Calu3 (cell line): ENCODE measurements around the gene LUZP2. TPM values are rescaled to one million over a fixed set of nuclear protein-coding genes. Genes with fewer than 3 reads are reported as not detected.
A peak's percentile ranks its signal among the peaks of the same experiment; 100 is the strongest.

Experiments used
- BruUV-seq: library from RNA; stranded (reverse); fragments of 400-500 nt; replicated peaks from 2 replicates; lab custom pipeline; 2021; lab: Mats Ljungman, UMichigan
- CTCF ChIA-PET: fragments of 300-600 bp; sonication (Branson Sonifier 250); formaldehyde crosslinking; loops from one replicate; lab custom pipeline; 2022; ENCODE audit warnings: antibody characterized with exemption; lab: Charles Lee
- DNase-seq: peaks from one replicate; pipeline ENCODE4 v3.0.0; 2022
- H3K27ac Mint-ChIP-seq: one replicate; pipeline ENCODE4 v1.8.0; 2022; ENCODE audit warnings: mixed read lengths; ENCODE audit not compliant: unreplicated experiment
- H3K27me3 Mint-ChIP-seq: one replicate; pipeline ENCODE4 v1.8.0; 2022; ENCODE audit warnings: mixed read lengths; ENCODE audit not compliant: unreplicated experiment
- H3K36me3 Mint-ChIP-seq: one replicate; pipeline ENCODE4 v1.8.0; 2022; ENCODE audit warnings: mild to moderate bottlenecking, moderate library complexity, mixed read lengths; ENCODE audit not compliant: insufficient read depth, unreplicated experiment
- H3K4me1 Mint-ChIP-seq: one replicate; pipeline ENCODE4 v1.8.0; 2022; ENCODE audit warnings: mild to moderate bottlenecking, low read depth, mixed read lengths; ENCODE audit not compliant: unreplicated experiment
- H3K4me3 Mint-ChIP-seq: one replicate; pipeline ENCODE4 v1.8.0; 2022; ENCODE audit warnings: mild to moderate bottlenecking, low read depth, moderate library complexity, mixed read lengths; ENCODE audit not compliant: unreplicated experiment
- H3K9me3 Mint-ChIP-seq: one replicate; pipeline ENCODE4 v1.8.0; 2022; ENCODE audit warnings: low read depth, mixed read lengths; ENCODE audit not compliant: unreplicated experiment
- CTCF ChIP-seq: fragments of 200-600 bp; IDR thresholded peaks from one replicate; pipeline ENCODE4 v1.8.0; 2022; ENCODE audit warnings: antibody characterized with exemption; ENCODE audit not compliant: unreplicated experiment
- intact Hi-C: fragments of 100-400 bp; cut with micrococcal nuclease; formaldehyde crosslinking; loops from one replicate; pipeline ENCODE4 v1.10.0; 2022; ENCODE audit not compliant: unreplicated experiment
- total RNA-seq: library from RNA; stranded (reverse); gene quantifications from 2 replicates; pipeline ENCODE4 v1.2.3, GENCODE V29; 2022

The LUZP2 gene
- total RNA-seq, 1 experiment from 2014 or later = 0.73 TPM

DNA sequence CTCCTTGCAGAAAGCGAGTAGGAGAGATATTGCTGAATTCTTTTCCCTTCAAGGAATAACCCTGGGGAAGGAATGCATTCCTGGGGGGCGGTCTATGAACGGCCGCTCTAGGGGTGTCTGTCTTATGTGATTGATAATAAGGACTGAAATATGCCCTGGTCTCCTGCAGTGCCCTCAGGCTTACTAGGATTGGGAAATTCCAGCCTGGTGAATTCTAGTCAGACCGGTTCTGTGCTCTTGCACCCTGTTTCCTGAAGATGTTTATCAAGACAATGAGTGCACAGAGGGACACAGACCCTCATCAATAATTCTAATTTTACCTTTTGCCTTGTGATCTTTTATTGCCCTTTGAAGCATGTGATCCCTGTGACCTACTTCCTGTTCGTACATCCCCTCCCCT, 140.7 kb downstream of the LUZP2 start:
- TF ChIP-seq CTCF = no peak
- no peaks in the 10 kb centered on the region for H3K27me3 Mint-ChIP-seq
- no peaks in the 10 kb centered on the region for H3K36me3 Mint-ChIP-seq
- peaks cover 24% of the 10 kb centered on the region for H3K4me1 Mint-ChIP-seq
- BruUV-seq = no TSS peak
- intact Hi-C loops = no loop called here
- no peaks in the 10 kb centered on the region for H3K9me3 Mint-ChIP-seq
- CTCF ChIA-PET = no interaction called here
- peak overlapping the region; percentile 5 for H3K4me3 Mint-ChIP-seq
- H3K27ac Mint-ChIP-seq = peak overlapping the region; percentile 33
- DNase-seq = peak; percentile 53

GRCh38 chr11:24642648-24643047, 145.8 kb downstream of the LUZP2 start:
- H3K36me3 Mint-ChIP-seq = no peaks in the 10 kb centered on the region
- DNase-seq = no peak
- H3K27ac Mint-ChIP-seq = no peak overlapping the region
- TF ChIP-seq CTCF = no peak
- intact Hi-C loops = no loop called here
- no TSS peak for BruUV-seq
- H3K27me3 Mint-ChIP-seq = no peaks in the 10 kb centered on the region
- no peak overlapping the region for H3K4me3 Mint-ChIP-seq
- peaks cover 5% of the 10 kb centered on the region for H3K4me1 Mint-ChIP-seq
- H3K9me3 Mint-ChIP-seq = no peaks in the 10 kb centered on the region
- CTCF ChIA-PET = no interaction called here

DNA sequence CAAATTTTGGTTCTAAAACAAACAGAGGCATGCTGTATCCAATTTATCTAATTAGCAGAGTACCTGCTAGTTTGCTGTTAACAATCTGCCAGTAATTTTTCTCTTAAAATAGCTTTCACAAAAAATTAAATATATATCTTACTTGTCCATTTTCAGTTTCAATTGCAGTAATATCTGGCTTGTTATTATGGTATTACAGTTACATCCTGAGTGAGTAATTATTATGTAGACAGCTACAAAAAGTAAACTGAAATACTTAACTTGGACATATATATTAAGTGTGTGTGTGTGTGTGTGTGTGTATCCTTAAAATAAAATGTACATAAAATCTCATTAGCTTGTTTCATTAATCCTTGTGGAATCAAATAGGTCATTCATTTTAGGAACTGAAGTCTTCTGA, 148.7 kb downstream of the LUZP2 start:
- Mint-ChIP-seq H3K27me3 (no peaks in the 10 kb centered on the region), H3K36me3 (no peaks in the 10 kb centered on the region), H3K9me3 (no peaks in the 10 kb centered on the region), H3K4me3 (no peak overlapping the region), H3K27ac (no peak overlapping the region), H3K4me1 (no peaks in the 10 kb centered on the region)
- intact Hi-C loops = no loop called here
- DNase-seq = no peak
- no TSS peak for BruUV-seq
- CTCF ChIA-PET = no interaction called here
- no peak for TF ChIP-seq CTCF

- no peaks in the 10 kb centered on the region for H3K9me3 Mint-ChIP-seq
- CTCF ChIA-PET = no interaction called here
- no peak for TF ChIP-seq CTCF
- no peaks in the 10 kb centered on the region for H3K27me3 Mint-ChIP-seq
- no peaks in the 10 kb centered on the region for H3K36me3 Mint-ChIP-seq
- no peak overlapping the region for H3K4me3 Mint-ChIP-seq
- BruUV-seq = no TSS peak
- no peaks in the 10 kb centered on the region for H3K4me1 Mint-ChIP-seq
- H3K27ac Mint-ChIP-seq = no peak overlapping the region
- no peak for DNase-seq
- intact Hi-C loops = no loop called here
Measured at GRCh38 chr11:24651873-24652272, 155.0 kb downstream of the LUZP2 start.

DNA sequence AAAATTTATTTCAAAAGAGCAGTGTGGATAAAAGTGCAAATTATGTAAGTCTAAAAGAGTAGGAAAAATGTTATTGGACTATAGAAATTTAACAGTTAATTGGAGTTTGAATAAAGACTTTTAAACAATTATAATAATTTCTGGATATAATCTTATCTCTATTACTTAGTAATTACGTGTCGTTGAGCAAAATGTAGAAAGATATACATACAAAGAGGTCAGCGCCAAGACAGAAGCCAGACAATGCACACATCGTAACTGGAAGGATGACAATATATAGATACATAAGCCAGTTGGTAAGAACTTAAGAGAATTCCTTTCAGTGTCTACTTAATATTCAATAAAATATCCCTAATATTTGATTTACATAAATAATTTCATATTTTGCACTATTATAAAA, 157.0 kb downstream of the LUZP2 start:
- H3K4me1 Mint-ChIP-seq = no peaks in the 10 kb centered on the region
- H3K27me3 Mint-ChIP-seq = no peaks in the 10 kb centered on the region
- BruUV-seq = no TSS peak
- H3K27ac Mint-ChIP-seq = no peak overlapping the region
- CTCF ChIA-PET = no interaction called here
- no peak for TF ChIP-seq CTCF
- H3K36me3 Mint-ChIP-seq = no peaks in the 10 kb centered on the region
- intact Hi-C loops = no loop called here
- H3K9me3 Mint-ChIP-seq = no peaks in the 10 kb centered on the region
- no peak overlapping the region for H3K4me3 Mint-ChIP-seq
- no peak for DNase-seq
